A673 (cell line): ENCODE measurements around the gene FNTB. TPM values are rescaled to one million over a fixed set of nuclear protein-coding genes. Genes with fewer than 3 reads are reported as not detected.

Source experiments
- BruUV-seq: library from RNA; stranded (reverse); fragments of 400-500 nt; replicated peaks from 2 replicates; lab custom pipeline; 2021; lab: Mats Ljungman, UMichigan
- CTCF ChIA-PET: fragments of 300-600 bp; sonication (Branson Sonifier 250); formaldehyde crosslinking; loops from one replicate; lab custom pipeline; 2022; ENCODE audit warnings: antibody characterized with exemption; lab: Charles Lee
- POLR2A ChIA-PET: fragments of 300-600 bp; sonication (Branson Sonifier 250); formaldehyde crosslinking; loops from one replicate; lab custom pipeline; 2022; ENCODE audit warnings: antibody characterized with exemption; ENCODE audit not compliant: low non-redundant PET; lab: Charles Lee
- DNase-seq: peaks from one replicate; pipeline ENCODE4 v3.0.0-alpha.2; 2015; ENCODE audit warnings: low spot score
- H3K27ac ChIP-seq: fragments of 200-600 bp; sonication (generic); 2 replicates; pipeline ENCODE4 v1.5.1; 2016; ENCODE audit warnings: mixed run types, low read depth, mild to moderate bottlenecking, mixed read lengths, antibody characterized with exemption, low read length; ENCODE audit not compliant: poor library complexity, severe bottlenecking
- H3K27me3 ChIP-seq: fragments of 200-600 bp; sonication (generic); replicated peaks from 2 replicates; pipeline ENCODE4 v1.6.1; 2017; ENCODE audit warnings: mixed run types, low read depth, mild to moderate bottlenecking, mixed read lengths, antibody characterized with exemption, low read length; ENCODE audit not compliant: insufficient read depth, poor library complexity
- H3K36me3 ChIP-seq: fragments of 200-600 bp; sonication (generic); 2 replicates; pipeline ENCODE4 v1.6.1; 2016; ENCODE audit warnings: mixed run types, mild to moderate bottlenecking, mixed read lengths, antibody characterized with exemption, low read length; ENCODE audit not compliant: insufficient read depth, poor library complexity, severe bottlenecking
- H3K4me1 ChIP-seq: fragments of 200-600 bp; sonication (generic); 2 replicates; pipeline ENCODE4 v1.6.1; 2017; ENCODE audit warnings: mixed run types, mild to moderate bottlenecking, mixed read lengths, antibody characterized with exemption, low read length; ENCODE audit not compliant: insufficient read depth, poor library complexity, severe bottlenecking
- H3K4me3 ChIP-seq: fragments of 200-600 bp; sonication (generic); 2 replicates; pipeline ENCODE4 v1.5.1; 2016; ENCODE audit warnings: low read depth, mixed run types, mild to moderate bottlenecking, mixed read lengths, low read length; ENCODE audit not compliant: poor library complexity, severe bottlenecking
- H3K9me3 ChIP-seq: fragments of 200-600 bp; sonication (generic); 2 replicates; pipeline ENCODE4 v1.6.1; 2016; ENCODE audit warnings: mixed run types, low read depth, mild to moderate bottlenecking, mixed read lengths, antibody characterized with exemption, low read length; ENCODE audit not compliant: poor library complexity, severe bottlenecking
- EZH2 ChIP-seq: fragments of 200-600 bp; sonication (generic); IDR thresholded peaks from 2 replicates; pipeline ENCODE4 v1.6.1; 2017; ENCODE audit warnings: borderline replicate concordance, low read depth, mild to moderate bottlenecking, mixed read lengths, antibody characterized with exemption, low read length; ENCODE audit not compliant: poor library complexity, severe bottlenecking
- intact Hi-C: fragments of 100-400 bp; cut with micrococcal nuclease; formaldehyde crosslinking; loops from one replicate; pipeline ENCODE4 v1.10.0; 2022; ENCODE audit not compliant: unreplicated experiment
- total RNA-seq: library from RNA; stranded (reverse); gene quantifications from 2 replicates; pipeline ENCODE4 v1.2.3, GENCODE V29; 2021
- TF ChIP-seq, protein P1 (sequence below): fragments of 300-800, 200-600 bp; sonication (generic); conservative IDR thresholded peaks from 2 replicates; pipeline ENCODE4 v1.5.1; 2017; ENCODE audit warnings: low read depth, mild to moderate bottlenecking, antibody characterized with exemption, low read length, moderate library complexity, mixed read lengths

The FNTB gene
- total RNA-seq, 1 experiment from 2014 or later, result 24.0 TPM

DNA sequence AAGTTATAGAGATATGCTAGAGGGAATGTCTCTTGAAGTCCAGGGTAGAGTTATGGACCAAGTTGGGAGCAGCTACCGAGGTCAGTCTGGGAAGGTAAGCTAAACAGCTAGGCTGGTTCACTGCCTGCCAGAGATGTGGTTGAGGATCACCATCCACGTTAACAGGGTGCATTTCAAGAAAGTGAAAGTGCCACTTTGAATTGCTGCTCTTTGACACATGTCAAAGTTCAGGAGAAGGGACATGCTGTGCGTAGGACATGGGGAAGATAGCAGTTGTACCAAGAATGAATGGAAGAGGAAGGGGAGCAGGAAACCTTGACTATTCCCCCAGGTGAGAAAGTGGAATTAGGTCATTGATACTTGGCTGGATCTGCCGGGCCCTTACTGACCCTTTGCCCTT lies 66.1 kb downstream of the FNTB start:
- no peak overlapping the region for H3K4me3 ChIP-seq
- peaks cover 7% of the 10 kb centered on the region for H3K36me3 ChIP-seq
- H3K4me1 ChIP-seq, result no peaks in the 10 kb centered on the region
- no peak for DNase-seq
- intact Hi-C loops, result no loop called here
- ChIA-PET POLR2A (interaction anchor here (0.7 kb wide), 1 partner anchor 131 kb away, joined by 5 read pairs; no protein-coding TSS in a partner anchor), CTCF (no interaction called here)
- TF ChIP-seq, protein P1, sequence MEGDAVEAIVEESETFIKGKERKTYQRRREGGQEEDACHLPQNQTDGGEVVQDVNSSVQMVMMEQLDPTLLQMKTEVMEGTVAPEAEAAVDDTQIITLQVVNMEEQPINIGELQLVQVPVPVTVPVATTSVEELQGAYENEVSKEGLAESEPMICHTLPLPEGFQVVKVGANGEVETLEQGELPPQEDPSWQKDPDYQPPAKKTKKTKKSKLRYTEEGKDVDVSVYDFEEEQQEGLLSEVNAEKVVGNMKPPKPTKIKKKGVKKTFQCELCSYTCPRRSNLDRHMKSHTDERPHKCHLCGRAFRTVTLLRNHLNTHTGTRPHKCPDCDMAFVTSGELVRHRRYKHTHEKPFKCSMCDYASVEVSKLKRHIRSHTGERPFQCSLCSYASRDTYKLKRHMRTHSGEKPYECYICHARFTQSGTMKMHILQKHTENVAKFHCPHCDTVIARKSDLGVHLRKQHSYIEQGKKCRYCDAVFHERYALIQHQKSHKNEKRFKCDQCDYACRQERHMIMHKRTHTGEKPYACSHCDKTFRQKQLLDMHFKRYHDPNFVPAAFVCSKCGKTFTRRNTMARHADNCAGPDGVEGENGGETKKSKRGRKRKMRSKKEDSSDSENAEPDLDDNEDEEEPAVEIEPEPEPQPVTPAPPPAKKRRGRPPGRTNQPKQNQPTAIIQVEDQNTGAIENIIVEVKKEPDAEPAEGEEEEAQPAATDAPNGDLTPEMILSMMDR, result no peak
- TF ChIP-seq EZH2, result no peak
- H3K27me3 ChIP-seq, result no peaks in the 10 kb centered on the region
- H3K9me3 ChIP-seq, result no peaks in the 10 kb centered on the region
- BruUV-seq, result no TSS peak
- no peak overlapping the region for H3K27ac ChIP-seq

DNA sequence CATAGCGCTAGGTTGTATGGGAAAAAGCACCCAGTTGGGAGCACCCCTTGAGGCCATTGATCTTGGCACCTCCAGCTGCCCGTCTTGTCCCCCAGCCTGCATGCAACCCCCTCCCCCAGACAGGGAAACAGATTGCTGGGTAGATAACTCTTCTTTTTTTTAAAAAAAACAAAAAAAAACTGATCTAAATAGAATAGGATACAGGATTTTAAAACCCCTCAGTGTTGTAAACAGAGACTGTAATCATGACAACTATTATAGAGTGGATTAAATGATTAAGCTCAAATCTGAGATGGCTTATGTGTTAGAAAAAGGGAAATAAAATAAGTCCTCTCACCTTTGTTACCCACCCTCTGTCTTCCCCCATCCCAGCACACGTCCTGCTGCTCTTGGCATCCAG lies 66.8 kb downstream of the FNTB start:
- no peak for TF ChIP-seq EZH2
- TF ChIP-seq, protein P1, result no peak
- Histone ChIP-seq H3K9me3 (no peaks in the 10 kb centered on the region), H3K36me3 (peaks cover 3% of the 10 kb centered on the region), H3K27me3 (no peaks in the 10 kb centered on the region), H3K4me3 (no peak overlapping the region), H3K4me1 (no peaks in the 10 kb centered on the region), H3K27ac (no peak overlapping the region)
- ChIA-PET CTCF (no interaction called here), POLR2A (interaction anchor here (0.7 kb wide), 1 partner anchor 131 kb away, joined by 5 read pairs; no protein-coding TSS in a partner anchor)
- DNase-seq, result no peak
- intact Hi-C loops, result no loop called here
- BruUV-seq, result no TSS peak

DNA sequence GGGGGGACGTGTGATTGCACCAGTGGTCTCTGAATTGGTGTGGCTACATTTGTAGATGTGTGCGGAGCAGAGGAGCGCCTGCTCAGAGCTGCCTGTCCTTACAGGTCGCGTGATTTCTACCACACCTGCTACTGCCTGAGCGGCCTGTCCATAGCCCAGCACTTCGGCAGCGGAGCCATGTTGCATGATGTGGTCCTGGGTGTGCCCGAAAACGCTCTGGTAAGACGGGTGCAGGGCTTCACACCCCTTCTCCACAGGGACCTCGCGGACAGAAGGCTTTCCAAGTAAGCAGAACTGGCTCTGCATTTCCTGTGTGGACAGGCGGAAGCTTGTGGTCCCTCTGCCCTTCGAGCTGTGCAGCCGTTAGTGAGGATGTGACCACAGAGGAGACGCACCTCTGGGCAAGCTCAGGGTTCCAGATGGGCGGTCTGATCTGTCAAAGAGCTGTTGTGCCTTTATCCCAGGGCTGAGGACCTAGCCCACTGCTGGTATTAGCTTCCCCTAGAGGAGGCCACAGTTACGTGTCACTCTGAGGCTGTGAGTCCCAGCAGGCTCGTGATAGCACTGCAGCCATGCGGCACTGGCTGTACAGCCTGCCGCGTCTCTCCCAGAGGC lies 67.9 kb downstream of the FNTB start:
- no peaks in the 10 kb centered on the region for H3K27me3 ChIP-seq
- no peaks in the 10 kb centered on the region for H3K4me1 ChIP-seq
- ChIA-PET CTCF (no interaction called here), POLR2A (no interaction called here)
- TF ChIP-seq, protein P1, result no peak
- TF ChIP-seq EZH2, result no peak
- H3K27ac ChIP-seq, result no peak overlapping the region
- H3K36me3 ChIP-seq, result peaks cover 3% of the 10 kb centered on the region
- no TSS peak for BruUV-seq
- intact Hi-C loops, result no loop called here
- DNase-seq, result no peak
- no peak overlapping the region for H3K4me3 ChIP-seq
- H3K9me3 ChIP-seq, result no peaks in the 10 kb centered on the region
